GM19099 (cell line): ENCODE data around the gene CERS6.

Source experiments
- POLR2A ChIP-seq: IDR thresholded peaks from 3 replicates; pipeline ENCODE4 v1.6.1; 2011; ENCODE audit warnings: low read depth; ENCODE audit not compliant: insufficient read length; ENCODE audit errors: extremely low read depth

Gene CERS6

DNA sequence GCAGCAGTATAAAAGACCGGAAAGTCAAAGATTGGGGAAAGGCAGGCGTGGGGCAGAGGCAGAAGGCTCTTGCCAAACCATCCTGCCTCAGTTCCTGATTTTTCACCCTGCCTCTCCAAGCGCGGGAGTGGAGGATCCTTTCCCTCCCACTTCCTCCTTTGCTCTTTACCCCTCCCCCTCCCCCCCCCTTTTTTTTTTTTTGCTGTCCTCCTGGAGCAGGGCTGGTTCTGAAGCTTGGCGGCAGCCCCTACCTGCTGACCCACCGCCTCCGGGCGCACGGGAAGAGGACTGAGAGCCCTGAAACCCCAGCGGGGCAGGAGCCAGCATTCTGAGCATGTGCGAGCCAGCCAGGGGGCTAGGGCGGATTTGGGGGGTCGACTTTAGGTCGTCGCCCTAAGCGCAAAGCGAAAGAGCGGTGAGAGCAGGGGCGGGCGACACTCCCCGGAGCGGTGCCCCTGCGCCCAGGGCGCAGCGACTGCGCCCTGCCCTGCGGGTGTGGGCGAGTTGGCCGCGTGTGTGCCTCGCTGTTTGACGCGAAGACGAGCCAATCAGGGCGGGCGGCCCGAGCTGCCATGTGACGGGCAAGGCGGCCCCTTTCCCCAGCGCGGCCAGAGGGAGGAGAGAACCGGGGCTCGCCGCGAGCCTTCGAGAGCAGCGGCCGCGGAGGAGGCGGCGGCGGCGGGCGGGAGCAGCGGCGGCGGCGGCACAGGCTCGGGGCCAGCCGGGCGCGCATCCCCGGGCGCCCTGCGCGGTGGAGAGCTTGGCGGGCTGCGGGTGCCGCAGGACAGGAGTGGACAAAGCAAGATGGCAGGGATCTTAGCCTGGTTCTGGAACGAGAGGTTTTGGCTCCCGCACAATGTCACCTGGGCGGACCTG lies at the start of gene CERS6:
TSS of gene CERS6 (plus strand) at position 628 of the 876 bp plus-strand sequence. CDS start at position 805, 177 bp downstream.
- TF ChIP-seq POLR2A: peak; percentile 87

GRCh38 chr2:168416555-168416954 lies 39.5 kb upstream of the CERS6 start:
- no peak for TF ChIP-seq POLR2A

- TF ChIP-seq POLR2A: no peak
Observed at GRCh38 chr2:168422584-168422983, 33.5 kb upstream of the CERS6 start.

DNA sequence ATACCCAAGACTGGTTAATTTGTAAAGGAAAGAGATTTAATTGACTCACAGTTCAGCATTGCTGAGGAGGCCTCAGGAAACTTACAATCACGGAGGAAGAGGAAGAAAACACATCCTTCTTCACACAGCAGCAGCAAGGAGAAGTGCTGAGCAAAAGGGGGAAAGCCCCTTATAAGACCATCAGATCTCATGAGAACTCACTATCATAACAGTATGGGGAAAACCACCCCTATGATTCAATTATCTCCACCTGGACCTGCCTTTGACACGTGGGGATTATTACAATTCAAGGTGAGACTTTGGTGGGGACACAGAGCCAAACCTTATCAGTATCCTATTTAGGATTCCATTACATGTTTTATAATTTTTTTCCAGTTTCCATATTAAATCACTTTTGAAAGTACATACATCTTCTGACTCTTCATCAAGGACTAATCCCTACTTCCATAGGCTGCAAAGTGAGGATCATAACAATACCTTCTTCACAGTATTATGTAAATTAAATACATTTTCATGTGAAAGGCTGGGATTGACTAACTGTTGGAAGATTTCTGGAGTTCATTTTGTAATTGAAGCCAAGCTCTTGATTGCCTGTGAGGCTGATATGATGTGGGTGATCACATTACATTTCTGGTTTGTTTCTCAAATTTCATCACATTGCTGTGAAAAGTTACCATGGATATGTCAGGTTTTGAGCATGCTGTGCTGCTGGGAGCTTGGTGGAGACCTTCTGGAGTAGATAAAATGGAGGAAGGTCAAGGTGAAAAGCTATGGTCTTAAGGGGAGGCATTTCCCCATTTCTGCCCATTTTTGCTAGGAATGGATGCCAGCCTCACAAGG lies 31.7 kb upstream of the CERS6 start:
- TF ChIP-seq POLR2A: no peak

GRCh38 chr2:168424971-168425370 lies 31.1 kb upstream of the CERS6 start:
- TF ChIP-seq POLR2A: no peak

GRCh38 chr2:168426861-168427260 lies 29.2 kb upstream of the CERS6 start:
- no peak for TF ChIP-seq POLR2A

GRCh38 chr2:168427451-168427850 lies 28.6 kb upstream of the CERS6 start:
- no peak for TF ChIP-seq POLR2A

GRCh38 chr2:168428431-168428830 lies 27.6 kb upstream of the CERS6 start:
- TF ChIP-seq POLR2A: no peak

GRCh38 chr2:168429988-168430387 lies 26.1 kb upstream of the CERS6 start:
- no peak for TF ChIP-seq POLR2A

DNA sequence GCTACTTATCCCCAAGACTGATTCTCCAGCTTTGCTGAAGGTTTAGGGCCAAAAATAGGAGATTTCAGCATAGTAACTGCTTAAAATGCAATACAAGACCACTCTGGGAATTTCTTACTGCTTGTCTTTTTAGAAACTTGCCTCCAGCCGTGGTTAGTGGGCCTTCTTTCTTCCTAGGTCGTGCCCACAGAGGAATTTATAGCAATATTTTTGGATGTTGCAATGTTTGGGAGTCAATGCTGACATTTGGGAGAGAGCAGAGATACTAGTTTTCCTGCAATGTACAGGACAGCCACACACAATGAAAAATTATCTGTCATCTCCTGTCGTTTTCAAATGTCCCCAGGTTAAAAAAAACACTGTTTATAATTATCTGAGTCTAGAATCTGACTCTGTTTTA lies 25.6 kb upstream of the CERS6 start:
- no peak for TF ChIP-seq POLR2A

DNA sequence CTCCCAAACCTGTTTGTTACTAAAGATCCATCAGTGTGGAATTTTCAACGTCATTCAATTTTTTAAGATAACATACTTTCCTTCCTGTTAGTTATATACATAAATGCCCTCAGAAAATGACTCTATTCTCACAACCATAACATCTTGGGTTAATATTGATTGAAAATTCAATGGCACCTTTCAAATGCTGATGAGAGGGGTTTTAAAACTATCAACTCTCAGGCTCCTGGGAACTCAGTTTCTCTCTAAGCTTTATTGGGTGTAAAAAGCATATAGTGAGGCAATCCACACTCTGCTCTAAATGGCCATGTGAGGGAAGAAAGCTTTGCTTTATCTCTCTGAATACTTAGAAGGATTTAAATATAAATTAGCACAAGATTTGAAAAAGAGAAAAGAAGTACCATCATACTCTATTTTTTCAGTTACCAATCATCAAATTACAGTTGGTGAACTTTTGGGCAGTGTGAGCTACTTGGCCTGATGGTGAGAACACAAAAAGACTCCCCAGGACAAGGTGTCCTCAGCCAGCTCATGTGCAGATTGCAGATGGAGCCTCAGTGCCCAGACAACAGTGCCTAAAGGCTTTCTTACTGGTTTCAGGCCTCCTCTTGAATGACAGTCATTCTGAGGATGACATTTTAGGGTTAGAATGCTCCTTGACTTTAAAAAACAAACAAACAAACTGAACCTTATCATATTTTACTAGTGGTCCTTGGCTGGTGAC lies 24.6 kb upstream of the CERS6 start:
- TF ChIP-seq POLR2A: no peak

- no peak for TF ChIP-seq POLR2A
Observed at GRCh38 chr2:168432100-168432499, 24.0 kb upstream of the CERS6 start.

- no peak for TF ChIP-seq POLR2A
Observed at GRCh38 chr2:168432565-168433186, 23.4 kb upstream of the CERS6 start.

DNA sequence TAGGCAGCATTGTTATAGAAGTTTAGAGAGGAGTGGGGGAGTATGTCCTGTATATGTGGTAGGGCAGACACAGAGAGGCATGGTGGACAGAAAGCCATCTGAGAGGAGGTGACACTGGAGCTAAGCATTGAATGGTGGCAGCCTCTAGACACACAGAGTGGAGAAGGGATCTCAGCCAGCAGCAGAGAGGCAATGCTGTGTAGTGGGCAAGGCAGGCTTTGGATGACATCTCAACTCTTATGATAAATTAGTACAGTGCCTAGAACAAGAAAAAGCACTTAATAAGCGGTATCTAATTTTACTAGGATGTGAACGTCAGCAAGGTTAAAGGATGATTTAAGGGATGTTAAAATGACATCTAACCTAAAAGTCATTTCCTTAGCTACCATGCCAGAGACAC lies 22.5 kb upstream of the CERS6 start:
- TF ChIP-seq POLR2A: no peak

GRCh38 chr2:168434146-168434545 lies 21.9 kb upstream of the CERS6 start:
- TF ChIP-seq POLR2A: no peak
